Activated gamma-delta T cell treated with Interleukin-2 at 50 U/mL for 16 hours (primary cell): ENCODE data around the gene ARRB2.
"Not testable (repeated sequence)": the region's sequence is repeated elsewhere in the genome, so short reads cannot be mapped to it uniquely, and the experiment has no call there.

Experiments used
- DNase-seq: peaks from one replicate; pipeline ENCODE4 v3.0.0-alpha.2; 2020

The ARRB2 gene

GRCh38 chr17:4703330-4703691, 7.1 kb upstream of the ARRB2 start:
- no peak for DNase-seq

GRCh38 chr17:4704574-4704907, 5.9 kb upstream of the ARRB2 start:
- not testable (repeated sequence) for DNase-seq

- DNase-seq, result no peak
Observed at GRCh38 chr17:4704991-4705390, 5.4 kb upstream of the ARRB2 start.

- DNase-seq, result no peak
Observed at GRCh38 chr17:4706121-4706520, 4.3 kb upstream of the ARRB2 start.

GRCh38 chr17:4708436-4708835, 2.0 kb upstream of the ARRB2 start:
- DNase-seq, result peak; percentile 39

GRCh38 chr17:4710693-4711634, 532 bp downstream of the ARRB2 start:
- DNase-seq, result peak; percentile 50

GRCh38 chr17:4711661-4712181, 1.3 kb downstream of the ARRB2 start:
- DNase-seq, result no peak

GRCh38 chr17:4712526-4712925, 2.1 kb downstream of the ARRB2 start:
- DNase-seq, result no peak

GRCh38 chr17:4714340-4715062, 4.1 kb downstream of the ARRB2 start:
- not testable (repeated sequence) for DNase-seq

GRCh38 chr17:4715063-4715744, 4.8 kb downstream of the ARRB2 start:
- DNase-seq, result peak; percentile 68

- DNase-seq, result no peak
Observed at GRCh38 chr17:4716081-4716480, 5.6 kb downstream of the ARRB2 start.

- DNase-seq, result no peak
Observed at GRCh38 chr17:4717791-4718190, 7.4 kb downstream of the ARRB2 start.

GRCh38 chr17:4718276-4718675, 7.8 kb downstream of the ARRB2 start:
- no peak for DNase-seq

- no peak for DNase-seq
Observed at GRCh38 chr17:4719146-4719545, 8.7 kb downstream of the ARRB2 start.

GRCh38 chr17:4719684-4720221, 9.3 kb downstream of the ARRB2 start:
- no peak for DNase-seq

GRCh38 chr17:4720787-4721186, 10.4 kb downstream of the ARRB2 start:
- DNase-seq, result no peak

- no peak for DNase-seq
Observed at GRCh38 chr17:4721203-4722135, 11.0 kb downstream of the ARRB2 start.

GRCh38 chr17:4722678-4723240, 12.3 kb downstream of the ARRB2 start:
- no peak for DNase-seq

- no peak for DNase-seq
Observed at GRCh38 chr17:4724650-4725049, 14.2 kb downstream of the ARRB2 start.

GRCh38 chr17:4725646-4726310, 15.3 kb downstream of the ARRB2 start:
- no peak for DNase-seq

GRCh38 chr17:4728124-4728523, 17.7 kb downstream of the ARRB2 start:
- DNase-seq, result no peak
